BE2C (cell line): ENCODE results near the gene FMN2.

Source experiments
- DNase-seq: peaks from one replicate; pipeline ENCODE4 v3.0.0-alpha.2; 2020
- H3K27me3 ChIP-seq: fragments of 250-450 bp; sonication (Bioruptor Pico); 2 replicates; pipeline ENCODE4 v1.5.1; 2020; ENCODE audit warnings: mild to moderate bottlenecking
- H3K36me3 ChIP-seq: fragments of 250-450 bp; sonication (Bioruptor Pico); 2 replicates; pipeline ENCODE4 v1.5.1; 2020; ENCODE audit warnings: mild to moderate bottlenecking
- H3K4me1 ChIP-seq: fragments of 250-450 bp; sonication (Bioruptor Pico); 2 replicates; pipeline ENCODE4 v1.5.1; 2020
- H3K4me3 ChIP-seq: 2 replicates; pipeline ENCODE4 v1.5.1; 2011; ENCODE audit warnings: low read depth, low read length
- H3K9me3 ChIP-seq: fragments of 250-450 bp; sonication (Bioruptor Pico); 2 replicates; pipeline ENCODE4 v1.5.1; 2020
- CTCF ChIP-seq: IDR thresholded peaks from 2 replicates; pipeline ENCODE4 v1.5.1; 2012; ENCODE audit warnings: mild to moderate bottlenecking, low read depth, low read length

Gene FMN2

GRCh38 chr1:240239309-240239708, 147.6 kb downstream of the FMN2 start:
- TF ChIP-seq CTCF, result no peak
- Histone ChIP-seq H3K4me1 (0 out of 2 replicates have a peak, but pooled peaks cover 4% of the 10 kb centered on the region), H3K9me3 (no peaks in the 10 kb centered on the region), H3K4me3 (no peak overlapping the region), H3K36me3 (no peaks in the 10 kb centered on the region), H3K27me3 (no peaks in the 10 kb centered on the region)
- no peak for DNase-seq

DNA sequence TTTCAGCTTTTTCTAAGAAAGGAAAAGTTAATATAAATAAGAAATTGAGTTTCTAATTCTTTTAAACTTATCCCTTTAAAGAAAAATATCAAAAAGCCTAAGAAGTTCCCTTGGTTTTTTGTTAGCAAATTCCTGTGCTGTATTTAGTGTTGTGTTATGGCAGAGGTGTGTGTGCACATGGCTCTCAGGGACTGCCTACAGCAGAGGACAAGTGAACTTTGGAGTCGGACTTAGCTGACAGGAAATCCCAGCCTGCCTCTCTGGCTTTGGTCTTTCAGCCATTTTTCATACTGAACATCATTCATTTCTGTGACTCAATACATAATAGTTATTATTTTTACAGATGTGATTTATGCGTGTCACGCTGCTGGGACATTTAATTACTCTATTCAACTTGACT, 149.6 kb downstream of the FMN2 start:
- TF ChIP-seq CTCF, result no peak
- no peak for DNase-seq
- Histone ChIP-seq H3K4me1 (0 out of 2 replicates have a peak, but pooled peaks cover 4% of the 10 kb centered on the region), H3K27me3 (no peaks in the 10 kb centered on the region), H3K36me3 (no peaks in the 10 kb centered on the region), H3K9me3 (no peaks in the 10 kb centered on the region), H3K4me3 (no peak overlapping the region)

DNA sequence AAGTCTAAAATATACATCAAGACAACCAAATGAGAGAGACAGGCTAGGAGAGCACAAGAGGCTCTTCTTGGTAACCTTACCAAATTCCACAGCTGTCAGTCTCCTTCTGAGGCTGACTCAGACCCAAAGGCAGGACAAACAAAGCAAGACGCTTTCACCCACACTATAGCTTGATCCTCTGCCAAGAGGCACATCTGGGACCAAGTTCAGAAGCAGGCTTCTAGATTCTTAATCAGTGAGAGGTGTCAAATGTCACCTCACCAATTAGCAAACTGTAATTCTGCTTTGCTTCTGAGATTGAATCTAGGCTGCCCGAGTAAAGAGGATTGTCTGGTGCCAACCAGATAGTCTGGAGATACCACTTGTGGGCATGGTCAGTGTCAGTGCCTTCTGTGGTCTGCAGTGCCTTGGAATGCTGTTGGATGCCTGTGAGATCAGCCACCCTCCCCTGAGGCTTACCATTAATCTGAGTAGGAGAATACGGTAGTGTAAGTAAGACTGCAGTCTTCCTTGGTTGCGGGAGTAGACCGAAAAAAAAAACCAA, 151.0 kb downstream of the FMN2 start:
- 0 out of 2 replicates have a peak, but pooled peaks cover 3% of the 10 kb centered on the region for H3K4me1 ChIP-seq
- no peaks in the 10 kb centered on the region for H3K36me3 ChIP-seq
- TF ChIP-seq CTCF, result no peak
- H3K27me3 ChIP-seq, result no peaks in the 10 kb centered on the region
- H3K9me3 ChIP-seq, result no peaks in the 10 kb centered on the region
- H3K4me3 ChIP-seq, result no peak overlapping the region
- no peak for DNase-seq

DNA sequence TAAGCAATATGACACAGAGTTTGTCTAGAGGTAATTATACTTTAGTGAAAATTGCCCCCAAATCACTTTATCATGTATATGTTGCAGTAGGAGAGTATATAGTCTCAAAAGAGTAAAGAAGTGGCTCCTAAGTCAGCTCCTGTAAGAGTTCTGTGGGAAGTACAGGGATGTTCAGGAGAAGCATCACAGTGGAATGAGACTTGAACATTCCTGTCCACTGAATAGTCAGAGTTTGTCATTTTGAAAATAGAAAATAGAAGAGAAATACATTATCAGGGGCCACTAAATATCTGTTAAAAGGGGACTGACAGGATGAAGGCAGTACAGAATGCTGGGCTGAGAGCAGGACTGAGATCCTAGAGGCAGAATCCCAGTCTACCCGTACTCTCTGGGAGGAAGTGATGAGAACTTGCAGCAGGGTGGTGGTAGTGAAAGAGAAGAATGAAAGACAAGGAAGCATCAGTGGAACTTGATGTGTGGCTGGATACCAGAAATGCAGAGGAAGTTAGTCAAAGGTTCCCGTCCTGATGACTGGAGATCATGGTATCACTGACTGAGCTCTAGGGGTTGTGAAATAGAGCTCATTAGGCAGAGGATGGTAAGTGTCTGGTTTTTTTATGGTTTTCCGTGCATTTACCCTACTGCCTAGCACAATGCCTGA, 153.4 kb downstream of the FMN2 start:
- H3K36me3 ChIP-seq, result no peaks in the 10 kb centered on the region
- H3K27me3 ChIP-seq, result no peaks in the 10 kb centered on the region
- no peak for DNase-seq
- no peaks in the 10 kb centered on the region for H3K9me3 ChIP-seq
- TF ChIP-seq CTCF, result no peak
- no peaks in the 10 kb centered on the region for H3K4me1 ChIP-seq
- no peak overlapping the region for H3K4me3 ChIP-seq

GRCh38 chr1:240245629-240246020, 153.9 kb downstream of the FMN2 start:
- Histone ChIP-seq H3K9me3 (no peaks in the 10 kb centered on the region), H3K4me3 (no peak overlapping the region), H3K36me3 (no peaks in the 10 kb centered on the region), H3K4me1 (no peaks in the 10 kb centered on the region), H3K27me3 (no peaks in the 10 kb centered on the region)
- DNase-seq, result no peak
- TF ChIP-seq CTCF, result no peak

- DNase-seq, result no peak
- no peak overlapping the region for H3K4me3 ChIP-seq
- H3K36me3 ChIP-seq, result no peaks in the 10 kb centered on the region
- H3K9me3 ChIP-seq, result no peaks in the 10 kb centered on the region
- no peaks in the 10 kb centered on the region for H3K27me3 ChIP-seq
- TF ChIP-seq CTCF, result no peak
- H3K4me1 ChIP-seq, result no peaks in the 10 kb centered on the region
These were observed 156.2 kb downstream of the FMN2 start for GRCh38 chr1:240247899-240248298.
